Smooth muscle cell (in vitro differentiated cells): Measurements from ENCODE around the gene TMEM225B. TPM values are rescaled to one million over a fixed set of nuclear protein-coding genes. Genes with fewer than 3 reads are reported as not detected.

Source experiments
- DNase-seq: peaks from one replicate; lab custom pipeline; 2025; ENCODE audit not compliant: unreplicated experiment; lab: John Stamatoyannopoulos, UW
- H2AFZ ChIP-seq: fragments of 200-600 bp; sonication (generic); 2 replicates; pipeline ENCODE4 v1.6.0; 2016; ENCODE audit warnings: antibody characterized with exemption, low read depth, mild to moderate bottlenecking
- H3F3A ChIP-seq: fragments of 200-600 bp; sonication (generic); 2 replicates; pipeline ENCODE4 v1.6.0; 2017; ENCODE audit warnings: antibody characterized with exemption, low read depth
- H3K27ac ChIP-seq: fragments of 200-600 bp; sonication (generic); 2 replicates; pipeline ENCODE4 v1.5.1; 2016; ENCODE audit warnings: low read depth, mild to moderate bottlenecking
- H3K27me3 ChIP-seq: fragments of 200-600 bp; sonication (generic); 2 replicates; pipeline ENCODE4 v1.6.1; 2016; ENCODE audit warnings: low read depth, mild to moderate bottlenecking
- H3K36me3 ChIP-seq: fragments of 200-600 bp; sonication (generic); 2 replicates; pipeline ENCODE4 v1.5.1; 2016; ENCODE audit warnings: low read depth
- H3K4me1 ChIP-seq: fragments of 200-600 bp; sonication (generic); 2 replicates; pipeline ENCODE4 v1.5.1; 2016; ENCODE audit warnings: low read depth
- H3K4me2 ChIP-seq: fragments of 200-600 bp; sonication (generic); 2 replicates; pipeline ENCODE4 v1.6.0; 2016; ENCODE audit warnings: mild to moderate bottlenecking
- H3K4me3 ChIP-seq: fragments of 200-600 bp; sonication (generic); 2 replicates; pipeline ENCODE4 v1.5.1; 2016; ENCODE audit warnings: mild to moderate bottlenecking
- H3K79me2 ChIP-seq: fragments of 200-600 bp; sonication (generic); 2 replicates; pipeline ENCODE4 v1.6.0; 2016; ENCODE audit warnings: low read depth, mild to moderate bottlenecking
- H3K9ac ChIP-seq: fragments of 200-600 bp; sonication (generic); 2 replicates; pipeline ENCODE4 v1.6.0; 2016; ENCODE audit warnings: low read depth
- H3K9me3 ChIP-seq: fragments of 200-600 bp; sonication (generic); replicated peaks from 2 replicates; pipeline ENCODE4 v1.5.1; 2016; ENCODE audit warnings: low read depth
- H4K20me1 ChIP-seq: fragments of 200-600 bp; sonication (generic); 2 replicates; pipeline ENCODE4 v1.6.0; 2016; ENCODE audit warnings: low read depth
- WGBS: methylation state at CpG from one replicate; pipeline ENCODE4 v1.1.7; 2016; ENCODE audit warnings: low lambda C conversion rate; 5-methylcytosine and 5-hydroxymethylcytosine counted together
- polyA plus RNA-seq: library from polyadenylated mRNA; unstranded; fragments of >200 nt; fragmentation: Nextera tagmentation; extraction: Ambion mirVana; gene quantifications from 2 replicates; pipeline ENCODE4 v1.2.1, GENCODE V29; 2016
- total RNA-seq: library from RNA; depleted of rRNA; stranded (reverse); fragments of >200 nt; gene quantifications from 2 replicates; pipeline ENCODE4 v1.2.3, GENCODE V29; 2014
- TF ChIP-seq, protein P1 (sequence below): fragments of 200-600 bp; sonication (generic); IDR thresholded peaks from 2 replicates; pipeline ENCODE4 v1.5.1; 2017; ENCODE audit warnings: borderline replicate concordance, mild to moderate bottlenecking, antibody characterized with exemption; ENCODE audit not compliant: insufficient read depth, poor library complexity, severe bottlenecking

The TMEM225B gene
- total and polyA plus RNA-seq, 2 experiments from 2014 or later, result 4.7 to 5.4 TPM

- Histone ChIP-seq H3K36me3 (peaks cover 9% of the 10 kb centered on the region), H3K9ac (no peak overlapping the region), H4K20me1 (peaks cover 22% of the 10 kb centered on the region), H3K27ac (no peak overlapping the region), H3K27me3 (no peaks in the 10 kb centered on the region), H3K79me2 (peaks cover 4% of the 10 kb centered on the region), H3K9me3 (no peaks in the 10 kb centered on the region), H3K4me1 (no peaks in the 10 kb centered on the region), H3K4me3 (no peak overlapping the region), H3F3A (no peaks in the 10 kb centered on the region), H3K4me2 (no peak overlapping the region), H2AFZ (no peak overlapping the region)
- DNase-seq, result no peak
- 98% methylated on average over 16 of the region's 16 CpGs for WGBS
- TF ChIP-seq, protein P1, sequence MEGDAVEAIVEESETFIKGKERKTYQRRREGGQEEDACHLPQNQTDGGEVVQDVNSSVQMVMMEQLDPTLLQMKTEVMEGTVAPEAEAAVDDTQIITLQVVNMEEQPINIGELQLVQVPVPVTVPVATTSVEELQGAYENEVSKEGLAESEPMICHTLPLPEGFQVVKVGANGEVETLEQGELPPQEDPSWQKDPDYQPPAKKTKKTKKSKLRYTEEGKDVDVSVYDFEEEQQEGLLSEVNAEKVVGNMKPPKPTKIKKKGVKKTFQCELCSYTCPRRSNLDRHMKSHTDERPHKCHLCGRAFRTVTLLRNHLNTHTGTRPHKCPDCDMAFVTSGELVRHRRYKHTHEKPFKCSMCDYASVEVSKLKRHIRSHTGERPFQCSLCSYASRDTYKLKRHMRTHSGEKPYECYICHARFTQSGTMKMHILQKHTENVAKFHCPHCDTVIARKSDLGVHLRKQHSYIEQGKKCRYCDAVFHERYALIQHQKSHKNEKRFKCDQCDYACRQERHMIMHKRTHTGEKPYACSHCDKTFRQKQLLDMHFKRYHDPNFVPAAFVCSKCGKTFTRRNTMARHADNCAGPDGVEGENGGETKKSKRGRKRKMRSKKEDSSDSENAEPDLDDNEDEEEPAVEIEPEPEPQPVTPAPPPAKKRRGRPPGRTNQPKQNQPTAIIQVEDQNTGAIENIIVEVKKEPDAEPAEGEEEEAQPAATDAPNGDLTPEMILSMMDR, result no peak
These were observed 26.4 kb downstream of the TMEM225B start for GRCh38 chr7:99624484-99624883.

DNA sequence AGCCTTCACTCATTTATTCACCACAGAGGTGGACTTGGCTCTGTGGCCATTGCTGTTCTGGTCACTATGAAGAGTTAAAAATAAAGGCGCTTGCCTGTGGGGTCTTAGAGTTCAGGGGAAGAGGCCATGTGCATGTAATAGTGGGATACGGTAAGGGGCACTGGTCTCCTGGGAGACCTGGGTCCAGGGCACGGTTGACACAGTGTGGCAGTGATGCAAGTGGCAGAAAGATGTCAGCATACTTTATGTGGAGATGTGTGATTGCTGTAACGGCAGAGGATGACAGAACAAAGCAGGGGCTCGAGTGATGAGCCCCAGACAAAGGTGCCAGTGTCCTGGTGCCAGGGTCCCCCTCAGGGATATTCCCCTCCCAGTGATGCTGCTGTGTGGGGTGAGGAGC, 27.3 kb downstream of the TMEM225B start:
- TF ChIP-seq, protein P1, result no peak
- peaks cover 22% of the 10 kb centered on the region for H4K20me1 ChIP-seq
- no peak overlapping the region for H3K4me2 ChIP-seq
- H2AFZ ChIP-seq, result no peak overlapping the region
- H3F3A ChIP-seq, result no peaks in the 10 kb centered on the region
- H3K4me1 ChIP-seq, result no peaks in the 10 kb centered on the region
- H3K79me2 ChIP-seq, result no peaks in the 10 kb centered on the region
- H3K9ac ChIP-seq, result no peak overlapping the region
- 94% methylated on average over 5 of the region's 5 CpGs for WGBS
- no peak overlapping the region for H3K27ac ChIP-seq
- no peak for DNase-seq
- H3K9me3 ChIP-seq, result no peaks in the 10 kb centered on the region
- H3K27me3 ChIP-seq, result no peaks in the 10 kb centered on the region
- H3K4me3 ChIP-seq, result no peak overlapping the region
- H3K36me3 ChIP-seq, result peaks cover 9% of the 10 kb centered on the region

DNA sequence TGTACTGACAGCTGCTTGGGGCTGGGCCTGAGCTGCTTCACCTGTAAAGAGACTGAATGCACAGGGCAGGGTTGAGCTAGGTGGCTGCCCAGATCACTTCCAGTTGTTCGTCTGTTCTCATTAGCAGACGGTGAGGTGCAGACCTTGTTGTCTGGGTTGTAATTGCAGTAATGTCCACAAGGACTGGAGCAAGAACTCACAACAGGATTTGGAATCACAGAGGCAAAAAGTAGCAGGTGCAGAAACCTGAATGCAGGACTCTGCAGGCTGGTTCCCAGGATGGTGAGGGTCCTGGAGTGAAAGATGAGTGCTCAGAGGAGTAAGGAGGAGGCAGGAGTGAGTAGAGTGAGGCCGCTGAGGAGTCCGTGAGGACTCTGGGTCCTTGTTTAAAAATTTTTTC, 27.9 kb downstream of the TMEM225B start:
- Histone ChIP-seq H3K9ac (no peak overlapping the region), H3K9me3 (no peaks in the 10 kb centered on the region), H3K4me3 (no peak overlapping the region), H4K20me1 (peaks cover 27% of the 10 kb centered on the region), H3K4me2 (no peak overlapping the region), H2AFZ (no peak overlapping the region), H3K36me3 (peaks cover 9% of the 10 kb centered on the region), H3K4me1 (no peaks in the 10 kb centered on the region), H3F3A (no peaks in the 10 kb centered on the region), H3K79me2 (no peaks in the 10 kb centered on the region), H3K27ac (no peak overlapping the region), H3K27me3 (no peaks in the 10 kb centered on the region)
- WGBS, result 99% methylated on average over 4 of the region's 4 CpGs
- TF ChIP-seq, protein P1, result no peak
- DNase-seq, result no peak

- H3K4me1 ChIP-seq, result no peaks in the 10 kb centered on the region
- peaks cover 34% of the 10 kb centered on the region for H4K20me1 ChIP-seq
- H3K27me3 ChIP-seq, result no peaks in the 10 kb centered on the region
- H3K36me3 ChIP-seq, result peaks cover 15% of the 10 kb centered on the region
- TF ChIP-seq, protein P1, result no peak
- no peak overlapping the region for H3K4me2 ChIP-seq
- H3K4me3 ChIP-seq, result no peak overlapping the region
- H3K9ac ChIP-seq, result no peak overlapping the region
- no peaks in the 10 kb centered on the region for H3F3A ChIP-seq
- DNase-seq, result no peak
- WGBS, result 90% methylated on average over 1 of the region's 1 CpG
- no peaks in the 10 kb centered on the region for H3K79me2 ChIP-seq
- H2AFZ ChIP-seq, result no peak overlapping the region
- no peaks in the 10 kb centered on the region for H3K9me3 ChIP-seq
- H3K27ac ChIP-seq, result no peak overlapping the region
These were observed 28.6 kb downstream of the TMEM225B start for GRCh38 chr7:99626661-99627060.
